Measurements from ENCODE around the gene RBM39.
"Not testable (repeated sequence)": the region's sequence is repeated elsewhere in the genome, so short reads cannot be mapped to it uniquely, and the experiment has no call there.

- not testable (repeated sequence) for TF ChIP-seq CTCF (IDR thresholded peaks at IDR 0.05); ZFX (IDR thresholded peaks at IDR 0.05; ENCODE audit: borderline replicate concordance)
Observed at GRCh38 chr20:35761548-35761947, 19.5 kb upstream of the RBM39 start.
